ENCODE data around the gene DEPDC1B. TPM values are rescaled to one million over a fixed set of nuclear protein-coding genes. Genes with fewer than 3 reads are reported as not detected.
"Not testable (repeated sequence)": the region's sequence is repeated elsewhere in the genome, so short reads cannot be mapped to it uniquely, and the experiment has no call there.

DEPDC1B gene
- total RNA-seq, 2 experiments from 2014 or later: 30.2 to 34.1 TPM

DNA sequence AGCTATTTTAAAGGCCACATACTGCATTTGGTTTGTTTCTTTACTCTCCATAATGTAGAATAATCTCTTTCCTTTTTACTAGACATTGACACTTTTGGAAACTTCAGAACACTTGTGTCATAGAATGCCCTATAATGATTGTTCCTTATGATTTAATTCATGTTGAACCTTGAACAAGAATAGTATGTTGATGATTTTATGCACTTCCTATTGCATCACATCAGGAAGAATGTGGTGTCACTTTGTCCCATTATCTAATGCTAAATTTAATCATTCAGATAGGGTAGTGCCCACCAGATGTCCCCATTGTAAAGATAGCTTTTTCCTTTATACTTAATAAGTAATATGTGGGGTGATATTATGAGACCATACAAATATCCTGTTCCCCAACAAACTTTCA, 19.4 kb upstream of the DEPDC1B start:
- intact Hi-C loops (cut with micrococcal nuclease): no loop called here
- Mint-ChIP-seq H3K4me3 (no peak overlapping the region), H3K9me3 (peaks cover 9% of the 10 kb centered on the region), H3K36me3 (ENCODE audit: low read depth) (no peaks in the 10 kb centered on the region), H3K27me3 (peaks cover 24% of the 10 kb centered on the region), H3K4me1 (ENCODE audit: low read depth) (no peaks in the 10 kb centered on the region), H3K27ac (no peak overlapping the region)
- ChIA-PET CTCF (no interaction called here), POLR2A (interaction anchor here (0.7 kb wide), 1 partner anchor 56 kb away, joined by 3 read pairs; no protein-coding TSS in a partner anchor)
- ATAC-seq (no peak), DNase-seq (no peak)
- TF ChIP-seq, protein P1, sequence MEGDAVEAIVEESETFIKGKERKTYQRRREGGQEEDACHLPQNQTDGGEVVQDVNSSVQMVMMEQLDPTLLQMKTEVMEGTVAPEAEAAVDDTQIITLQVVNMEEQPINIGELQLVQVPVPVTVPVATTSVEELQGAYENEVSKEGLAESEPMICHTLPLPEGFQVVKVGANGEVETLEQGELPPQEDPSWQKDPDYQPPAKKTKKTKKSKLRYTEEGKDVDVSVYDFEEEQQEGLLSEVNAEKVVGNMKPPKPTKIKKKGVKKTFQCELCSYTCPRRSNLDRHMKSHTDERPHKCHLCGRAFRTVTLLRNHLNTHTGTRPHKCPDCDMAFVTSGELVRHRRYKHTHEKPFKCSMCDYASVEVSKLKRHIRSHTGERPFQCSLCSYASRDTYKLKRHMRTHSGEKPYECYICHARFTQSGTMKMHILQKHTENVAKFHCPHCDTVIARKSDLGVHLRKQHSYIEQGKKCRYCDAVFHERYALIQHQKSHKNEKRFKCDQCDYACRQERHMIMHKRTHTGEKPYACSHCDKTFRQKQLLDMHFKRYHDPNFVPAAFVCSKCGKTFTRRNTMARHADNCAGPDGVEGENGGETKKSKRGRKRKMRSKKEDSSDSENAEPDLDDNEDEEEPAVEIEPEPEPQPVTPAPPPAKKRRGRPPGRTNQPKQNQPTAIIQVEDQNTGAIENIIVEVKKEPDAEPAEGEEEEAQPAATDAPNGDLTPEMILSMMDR (IDR thresholded peaks at IDR 0.05): no peak

DNA sequence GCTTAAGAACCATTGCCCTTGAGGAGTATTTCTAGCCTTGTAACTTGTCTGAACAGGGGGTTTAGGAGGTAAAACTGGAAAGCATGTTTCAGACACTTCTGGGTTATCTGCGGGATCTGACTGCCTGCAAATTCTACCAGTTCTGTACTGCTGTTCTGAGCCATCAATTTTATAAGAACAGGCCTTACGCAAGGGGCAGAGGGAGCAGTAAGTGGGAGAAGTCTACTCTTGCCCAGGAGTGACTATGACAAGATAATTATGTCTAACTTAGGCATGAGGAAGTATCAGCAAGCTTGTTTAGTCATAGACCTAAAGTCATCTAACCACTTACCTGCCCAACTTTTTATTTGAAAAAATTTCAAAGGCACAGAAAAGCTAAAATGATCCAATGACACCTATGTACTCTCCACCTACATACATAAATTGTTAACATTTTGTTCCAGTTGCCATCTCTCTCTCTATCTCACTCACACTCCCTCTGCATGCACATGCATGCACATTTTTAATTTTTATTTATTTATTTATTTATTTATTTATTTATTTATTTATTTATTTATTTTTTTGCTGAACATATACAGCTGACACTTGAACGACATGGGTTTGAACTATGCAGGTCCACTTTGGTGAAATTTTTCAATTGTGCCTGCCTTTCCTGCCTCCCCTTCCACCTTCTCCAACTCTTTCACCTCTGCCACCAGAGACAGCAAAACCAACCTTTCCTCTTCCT, 18.4 kb upstream of the DEPDC1B start:
- ChIA-PET CTCF (no interaction called here), POLR2A (no interaction called here)
- H3K4me1 Mint-ChIP-seq (ENCODE audit: low read depth): no peaks in the 10 kb centered on the region
- peaks cover 12% of the 10 kb centered on the region for H3K9me3 Mint-ChIP-seq
- no peak overlapping the region for H3K27ac Mint-ChIP-seq
- no peak overlapping the region for H3K4me3 Mint-ChIP-seq
- DNase-seq (no peak), ATAC-seq (no peak)
- no peaks in the 10 kb centered on the region for H3K36me3 Mint-ChIP-seq (ENCODE audit: low read depth)
- TF ChIP-seq, protein P1 (IDR thresholded peaks at IDR 0.05): no peak
- peaks cover 24% of the 10 kb centered on the region for H3K27me3 Mint-ChIP-seq
- intact Hi-C loops (cut with micrococcal nuclease): no loop called here

DNA sequence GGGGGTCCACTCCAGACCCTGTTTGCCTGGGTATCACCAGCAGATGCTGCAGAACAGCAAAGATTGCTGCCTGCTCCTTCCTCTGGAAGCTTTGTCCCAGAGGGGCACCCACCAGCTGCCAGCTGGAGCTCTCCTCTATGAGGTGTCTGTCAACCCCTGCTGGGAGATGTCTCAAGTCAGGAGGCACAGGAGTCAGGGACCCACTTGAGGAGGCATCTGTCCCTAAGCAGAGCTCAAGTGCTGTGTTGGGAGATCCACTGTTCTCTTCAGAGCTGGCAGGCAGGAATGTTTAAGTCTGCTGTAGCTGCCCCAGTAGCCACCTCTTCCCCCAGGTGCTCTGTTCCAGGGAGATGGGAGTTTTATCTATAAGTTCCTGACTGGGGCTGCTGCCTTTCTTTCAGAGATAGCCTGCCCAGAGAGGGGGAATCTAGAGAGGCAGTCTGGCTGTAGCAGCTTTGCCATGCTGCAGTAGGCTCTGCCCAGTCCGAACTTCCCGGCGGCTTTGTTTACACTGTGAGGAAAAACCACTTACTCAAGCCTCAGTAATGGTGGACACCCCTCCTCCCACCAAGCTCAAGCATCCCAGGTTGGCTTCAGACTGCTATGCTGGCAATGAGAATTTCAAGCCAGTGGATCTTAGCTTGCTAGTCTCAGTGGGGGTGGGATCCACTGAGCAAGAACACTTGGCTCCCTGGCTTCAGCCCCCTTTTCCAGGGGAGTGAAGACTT, 15.4 kb upstream of the DEPDC1B start:
- POLR2A ChIA-PET, H3K27ac Mint-ChIP-seq: not testable (repeated sequence)

DNA sequence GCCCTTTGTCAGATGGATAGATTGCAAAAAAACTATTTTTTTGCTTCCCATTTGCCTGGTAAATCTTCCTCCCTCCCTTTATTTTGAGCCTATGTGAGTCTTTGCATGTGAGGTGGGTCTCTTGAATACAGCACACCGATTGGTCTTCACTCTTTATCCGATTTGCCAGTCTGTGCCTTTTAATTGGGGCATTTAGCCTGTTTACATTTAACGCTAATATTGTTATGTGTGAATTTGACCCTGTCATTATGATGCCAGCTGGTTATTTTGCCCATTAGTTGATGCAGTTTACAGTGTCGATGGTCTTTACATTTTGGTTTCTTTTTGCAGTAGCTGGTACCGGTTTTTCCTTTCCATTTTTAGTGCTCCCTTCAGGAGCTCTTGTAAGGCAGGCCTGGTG, 13.0 kb upstream of the DEPDC1B start:
- no peak overlapping the region for H3K27ac Mint-ChIP-seq

More for the DNA sequence above, 15.4 kb upstream of the DEPDC1B start:
- CTCF ChIA-PET; intact Hi-C loops (cut with micrococcal nuclease); DNase-seq; H3K4me3 Mint-ChIP-seq; H3K36me3 Mint-ChIP-seq (ENCODE audit: low read depth); ATAC-seq; H3K4me1 Mint-ChIP-seq (ENCODE audit: low read depth): not testable (repeated sequence)
- H3K27me3 Mint-ChIP-seq: peaks cover 30% of the 10 kb centered on the region
- H3K9me3 Mint-ChIP-seq: peaks cover 16% of the 10 kb centered on the region

DNA sequence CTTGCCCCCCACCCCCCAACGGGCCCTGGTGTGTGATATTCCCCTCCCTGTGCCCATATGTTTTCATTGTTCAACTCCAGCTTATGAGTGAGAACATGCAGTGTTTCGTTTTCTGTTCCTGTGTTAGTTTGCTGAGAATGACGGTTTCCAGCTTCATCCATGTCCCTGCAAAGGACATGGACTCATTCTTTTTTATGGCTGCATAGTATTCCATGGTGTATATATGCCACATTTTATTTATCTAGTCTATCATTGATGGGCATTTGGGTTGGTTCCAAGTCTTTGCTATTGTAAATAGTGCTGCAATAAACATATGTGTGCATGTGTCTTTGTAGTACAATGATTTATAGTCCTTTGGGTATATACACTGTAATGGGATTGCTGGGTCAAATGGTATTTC, 11.9 kb upstream of the DEPDC1B start:
- intact Hi-C loops (cut with micrococcal nuclease); H3K36me3 Mint-ChIP-seq (ENCODE audit: low read depth); H3K4me3 Mint-ChIP-seq; ATAC-seq; POLR2A ChIA-PET; DNase-seq; H3K27ac Mint-ChIP-seq; H3K4me1 Mint-ChIP-seq (ENCODE audit: low read depth); CTCF ChIA-PET: not testable (repeated sequence)
- H3K9me3 Mint-ChIP-seq: peaks cover 11% of the 10 kb centered on the region
- peaks cover 21% of the 10 kb centered on the region for H3K27me3 Mint-ChIP-seq

More for the DNA sequence above, 13.0 kb upstream of the DEPDC1B start:
- peaks cover 26% of the 10 kb centered on the region for H3K27me3 Mint-ChIP-seq
- H3K9me3 Mint-ChIP-seq: peaks cover 16% of the 10 kb centered on the region
- DNase-seq: no peak
- TF ChIP-seq, protein P1 (IDR thresholded peaks at IDR 0.05): no peak
- POLR2A ChIA-PET: no interaction called here
- intact Hi-C loops (cut with micrococcal nuclease): no loop called here
- no peaks in the 10 kb centered on the region for H3K4me1 Mint-ChIP-seq (ENCODE audit: low read depth)
- no peak for ATAC-seq
- CTCF ChIA-PET: no interaction called here
- H3K4me3 Mint-ChIP-seq: no peak overlapping the region
- no peaks in the 10 kb centered on the region for H3K36me3 Mint-ChIP-seq (ENCODE audit: low read depth)

DNA sequence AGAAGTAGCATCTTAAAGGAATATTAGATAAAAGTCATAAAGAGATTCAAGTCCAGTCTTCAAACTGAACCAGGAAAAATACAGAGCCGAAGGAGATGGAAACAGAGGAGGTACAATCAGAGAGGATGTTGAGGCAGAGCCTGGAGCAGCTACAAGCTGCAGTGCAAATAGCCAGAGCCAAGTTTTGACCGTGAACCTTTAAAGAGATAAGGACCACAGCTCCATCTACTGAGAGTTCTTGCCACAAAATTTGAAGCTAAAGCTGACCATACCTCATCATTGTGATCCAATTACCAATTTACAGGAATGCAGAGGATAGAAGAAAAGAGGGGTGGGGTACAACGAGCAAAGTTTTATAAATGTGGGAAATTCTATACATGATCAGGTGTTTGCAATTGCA, 10.4 kb upstream of the DEPDC1B start:
- ATAC-seq (no peak), DNase-seq (no peak)
- Mint-ChIP-seq H3K27me3 (peaks cover 16% of the 10 kb centered on the region), H3K27ac (no peak overlapping the region), H3K4me1 (ENCODE audit: low read depth) (no peaks in the 10 kb centered on the region), H3K36me3 (ENCODE audit: low read depth) (no peaks in the 10 kb centered on the region), H3K4me3 (no peak overlapping the region), H3K9me3 (peaks cover 11% of the 10 kb centered on the region)
- TF ChIP-seq, protein P1 (IDR thresholded peaks at IDR 0.05): no peak
- POLR2A ChIA-PET: no interaction called here
- CTCF ChIA-PET: interaction anchor here (0.9 to 1.4 kb wide), 2 partner anchors 10 to 17 kb away, joined by 3 to 7 read pairs; partner anchors contain the start of gene DEPDC1B
- intact Hi-C loops (cut with micrococcal nuclease): no loop called here

All from activated CD8-positive, alpha-beta T cell treated with anti-CD3 and anti-CD28 coated beads for 36 hours (primary cell).